Hematopoietic multipotent progenitor cell (in vitro differentiated cells): ENCODE data around the gene POU2F1. TPM values are rescaled to one million over a fixed set of nuclear protein-coding genes. Genes with fewer than 3 reads are reported as not detected.
A peak's percentile ranks its signal among the peaks of the same experiment; 100 is the strongest.
"Not testable (repeated sequence)": the region's sequence is repeated elsewhere in the genome, so short reads cannot be mapped to it uniquely, and the experiment has no call there.

Source experiments
- DNase-seq, 3 donors: peaks; one replicate each; pipeline ENCODE4 v3.0.0-alpha.2; 2011 to 2015; ENCODE audit warnings: low read depth in 2 of 3, low spot score in 2 of 3
- total RNA-seq: library from RNA; depleted of rRNA; stranded (reverse); fragments of >200 nt; gene quantifications from one replicate; pipeline ENCODE4 v1.2.3, GENCODE V29; 2012

The POU2F1 gene
- total RNA-seq, 1 donor, result 12.1 TPM

- DNase-seq, result peak in 2 of 3 donors; percentile 49 to 63
These were observed 9.2 kb downstream of the POU2F1 start for GRCh38 chr1:167229719-167230385.

- DNase-seq, result no peak
These were observed 9.8 kb downstream of the POU2F1 start for GRCh38 chr1:167230437-167230836.

- no peak for DNase-seq
These were observed 11.3 kb downstream of the POU2F1 start for GRCh38 chr1:167231873-167232450.

- no peak for DNase-seq
These were observed 12.1 kb downstream of the POU2F1 start for GRCh38 chr1:167232801-167233200.

- no peak for DNase-seq
These were observed 12.7 kb downstream of the POU2F1 start for GRCh38 chr1:167233373-167233772.

- no peak for DNase-seq
These were observed 16.3 kb downstream of the POU2F1 start for GRCh38 chr1:167237000-167237399.

GRCh38 chr1:167238713-167239112, 18.0 kb downstream of the POU2F1 start:
- DNase-seq, result no peak

GRCh38 chr1:167239257-167239656, 18.6 kb downstream of the POU2F1 start:
- DNase-seq, result no peak

GRCh38 chr1:167244244-167244643, 23.6 kb downstream of the POU2F1 start:
- DNase-seq, result no peak

GRCh38 chr1:167245168-167245567, 24.5 kb downstream of the POU2F1 start:
- DNase-seq, result not testable (repeated sequence)

- DNase-seq, result no peak
These were observed 26.3 kb downstream of the POU2F1 start for GRCh38 chr1:167246971-167247370.

GRCh38 chr1:167247754-167248153, 27.1 kb downstream of the POU2F1 start:
- no peak for DNase-seq

- peak in 1 of 3 donors; percentile 20 for DNase-seq
These were observed 28.3 kb downstream of the POU2F1 start for GRCh38 chr1:167248707-167249642.

- no peak for DNase-seq
These were observed 29.0 kb downstream of the POU2F1 start for GRCh38 chr1:167249702-167250101.

- DNase-seq, result no peak
These were observed 29.8 kb downstream of the POU2F1 start for GRCh38 chr1:167250482-167250881.

- no peak for DNase-seq
These were observed 30.8 kb downstream of the POU2F1 start for GRCh38 chr1:167251472-167251871.

GRCh38 chr1:167252986-167253385, 32.3 kb downstream of the POU2F1 start:
- DNase-seq, result no peak

GRCh38 chr1:167258858-167259257, 38.2 kb downstream of the POU2F1 start:
- no peak for DNase-seq

- no peak for DNase-seq
These were observed 42.1 kb downstream of the POU2F1 start for GRCh38 chr1:167262836-167263235.

- DNase-seq, result no peak
These were observed 42.7 kb downstream of the POU2F1 start for GRCh38 chr1:167263344-167263743.

GRCh38 chr1:167263819-167264464, 43.3 kb downstream of the POU2F1 start:
- peak in 2 of 3 donors; percentile 22 to 37 for DNase-seq
